CD14-positive monocyte (primary cell): ENCODE data around the gene CRYGA. TPM values are rescaled to one million over a fixed set of nuclear protein-coding genes. Genes with fewer than 3 reads are reported as not detected.
"Not testable (repeated sequence)": the region's sequence is repeated elsewhere in the genome, so short reads cannot be mapped to it uniquely, and the experiment has no call there.

ENCODE experiments used
- DNase-seq, 3 donors: peaks; one replicate each; pipeline ENCODE4 v3.0.0-alpha.2; 2011 to 2022
- H2AFZ ChIP-seq: 2 replicates; pipeline ENCODE4 v1.6.0; 2012; ENCODE audit warnings: mild to moderate bottlenecking, low read depth, low read length, inconsistent platforms; ENCODE audit not compliant: insufficient read depth, poor library complexity, severe bottlenecking
- H3K27ac ChIP-seq, 2 donors: 1 replicate in 1 of 2; 2 replicates in 1 of 2; pipeline ENCODE4 v1.5.1; 2012 to 2013; ENCODE audit warnings: low read length in 2 of 2, control low read depth in 1 of 2, inconsistent platforms in 1 of 2, low read depth in 1 of 2, mild to moderate bottlenecking in 1 of 2
- H3K27me3 ChIP-seq, 2 donors: one replicate each; pipeline versions ENCODE4 v1.6.0 to v1.6.1; 2011 to 2013; ENCODE audit warnings: low read length in 2 of 2; ENCODE audit not compliant: control insufficient read depth in 2 of 2, insufficient read depth in 2 of 2
- H3K36me3 ChIP-seq, 2 donors: replicated peaks in 1 of 2; 1 replicate in 1 of 2; 2 replicates in 1 of 2; pipeline versions ENCODE4 v1.5.1 to v1.6.1; 2012 to 2013; ENCODE audit warnings: low read length in 2 of 2, control low read depth in 1 of 2, inconsistent platforms in 1 of 2, mild to moderate bottlenecking in 1 of 2; ENCODE audit not compliant: insufficient read depth in 2 of 2, control insufficient read depth in 1 of 2
- H3K4me1 ChIP-seq, 2 donors: 1 replicate in 1 of 2; 2 replicates in 1 of 2; pipeline versions ENCODE4 v1.5.1 to v1.6.1; 2012 to 2013; ENCODE audit warnings: low read length in 2 of 2, control low read depth in 1 of 2, inconsistent platforms in 1 of 2, mild to moderate bottlenecking in 1 of 2, moderate library complexity in 1 of 2; ENCODE audit not compliant: insufficient read depth in 2 of 2, control insufficient read depth in 1 of 2
- H3K4me2 ChIP-seq: replicated peaks from 2 replicates; pipeline ENCODE3; 2012; ENCODE audit warnings: low read length, moderate library complexity, mild to moderate bottlenecking; ENCODE audit not compliant: poor library complexity, severe bottlenecking; ENCODE audit errors: extremely low read depth
- H3K4me3 ChIP-seq, 3 experiments: fragments of 200-600 bp in 1 of 3; sonication (generic) in 1 of 3; replicated peaks in 1 of 3; 1 replicate in 2 of 3; 2 replicates in 1 of 3; pipeline ENCODE4 v1.5.1; 2011 to 2013; ENCODE audit warnings: low read length in 3 of 3, mild to moderate bottlenecking in 3 of 3, control low read depth in 2 of 3, low read depth in 2 of 3, inconsistent platforms in 1 of 3, moderate library complexity in 1 of 3
- H3K79me2 ChIP-seq: 2 replicates; pipeline ENCODE4 v1.6.0; 2012; ENCODE audit warnings: mild to moderate bottlenecking, control low read depth, inconsistent platforms, low read length, moderate library complexity; ENCODE audit not compliant: insufficient read depth
- H3K9ac ChIP-seq: 2 replicates; pipeline ENCODE4 v1.6.0; 2017; ENCODE audit warnings: low read length, mild to moderate bottlenecking; ENCODE audit not compliant: insufficient read depth, poor library complexity, severe bottlenecking
- H3K9me3 ChIP-seq, 2 donors: replicated peaks in 1 of 2; 1 replicate in 1 of 2; 2 replicates in 1 of 2; pipeline versions ENCODE4 v1.5.1 to v1.6.1; 2012 to 2013; ENCODE audit warnings: low read length in 2 of 2, control low read depth in 1 of 2; ENCODE audit not compliant: control insufficient read depth in 1 of 2, insufficient read depth in 1 of 2
- H4K20me1 ChIP-seq: 2 replicates; pipeline ENCODE4 v1.6.0; 2012; ENCODE audit warnings: mild to moderate bottlenecking, low read length, control low read depth, moderate library complexity; ENCODE audit not compliant: insufficient read depth
- H3K27ac Mint-ChIP-seq, 7 donors: one replicate each; pipeline ENCODE4 v1.8.0; 2020; ENCODE audit warnings: mild to moderate bottlenecking in 7 of 7, mixed read lengths in 7 of 7, moderate library complexity in 6 of 7, inconsistent platforms in 2 of 7
- H3K27me3 Mint-ChIP-seq, 3 donors: one replicate each; pipeline ENCODE4 v1.8.0; 2021 to 2022; ENCODE audit warnings: low read depth in 3 of 3, mild to moderate bottlenecking in 3 of 3, mixed read lengths in 3 of 3, moderate library complexity in 3 of 3, inconsistent platforms in 1 of 3
- H3K36me3 Mint-ChIP-seq, 2 donors: one replicate each; pipeline ENCODE4 v1.8.0; 2020; ENCODE audit warnings: mixed read lengths in 2 of 2, inconsistent platforms in 1 of 2, mild to moderate bottlenecking in 1 of 2
- H3K4me1 Mint-ChIP-seq: one replicate; pipeline ENCODE4 v1.8.0; 2020; ENCODE audit warnings: mild to moderate bottlenecking, mixed read lengths
- H3K4me3 Mint-ChIP-seq, 2 donors: one replicate each; pipeline ENCODE4 v1.8.0; 2020; ENCODE audit warnings: mild to moderate bottlenecking in 2 of 2, mixed read lengths in 2 of 2, moderate library complexity in 1 of 2
- H3K9me3 Mint-ChIP-seq, 7 donors: one replicate each; pipeline ENCODE4 v1.8.0; 2020 to 2022; ENCODE audit warnings: mixed read lengths in 7 of 7, mild to moderate bottlenecking in 6 of 7, moderate library complexity in 6 of 7, inconsistent platforms in 2 of 7
- WGBS: methylation state at CpG from one replicate; pipeline ENCODE4 v1.1.5; 2013; ENCODE audit warnings: missing lambda C conversion rate; ENCODE audit not compliant: insufficient coverage; 5-methylcytosine and 5-hydroxymethylcytosine counted together
- intact Hi-C, 2 donors: fragments of 100-400 bp; cut with micrococcal nuclease; formaldehyde crosslinking; loops; one replicate each; pipeline versions ENCODE4 v1.15.0 to v1.15.1; 2023
- polyA plus RNA-seq, 3 donors: library from polyadenylated mRNA; depleted of rRNA in 1 of 3; unstranded in 2 of 3; stranded (reverse) in 1 of 3; fragments of 300-500 nt in 2 of 3; fragments of >200 nt in 1 of 3; fragmentation: Illumina TruSeq in 2 of 3; gene quantifications; 1 replicate in 2 of 3; 2 replicates in 1 of 3; pipeline ENCODE4 v1.2.3, GENCODE V29; 2012 to 2021
- TF ChIP-seq, protein P1 (sequence below): fragments of 200-600 bp; IDR thresholded peaks from one replicate; pipeline ENCODE4 v1.8.0; 2022; ENCODE audit warnings: antibody characterized with exemption, mild to moderate bottlenecking

The CRYGA gene
- polyA plus RNA-seq, 3 donors, result not detected

DNA sequence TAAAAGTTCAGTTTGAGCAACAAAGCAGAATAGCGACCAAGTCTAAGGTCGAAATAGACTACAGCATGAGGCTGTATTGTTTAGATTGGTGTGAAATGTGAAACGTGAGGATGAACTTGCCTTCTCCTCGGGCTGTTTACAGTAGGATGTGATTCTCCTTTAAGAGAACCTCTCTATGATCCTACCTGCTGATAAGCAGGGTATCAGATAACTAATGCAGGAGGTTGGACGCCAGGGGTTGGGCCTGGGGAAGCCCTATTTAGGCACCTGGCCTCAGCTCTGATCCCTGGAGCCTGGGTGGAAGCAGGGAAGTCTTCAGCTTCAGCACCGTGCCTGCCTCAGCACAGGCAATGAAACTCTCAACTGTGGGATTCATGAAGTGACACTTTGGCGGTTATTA is 50.4 kb downstream of the CRYGA start:
- Histone ChIP-seq H3K79me2 (no peaks in the 10 kb centered on the region), H3K4me1 (no peaks in the 10 kb centered on the region), H3K4me2 (no peak overlapping the region), H3K27me3 (no peaks in the 10 kb centered on the region), H3K9ac (no peak overlapping the region), H3K9me3 (no peaks in the 10 kb centered on the region), H2AFZ (no peak overlapping the region), H3K36me3 (no peaks in the 10 kb centered on the region), H3K27ac (no peak overlapping the region), H4K20me1 (no peaks in the 10 kb centered on the region), H3K4me3 (no peak overlapping the region)
- peaks cover 6% of the 10 kb centered on the region for H3K4me1 Mint-ChIP-seq
- no peaks in the 10 kb centered on the region for H3K9me3 Mint-ChIP-seq
- TF ChIP-seq, protein P1, sequence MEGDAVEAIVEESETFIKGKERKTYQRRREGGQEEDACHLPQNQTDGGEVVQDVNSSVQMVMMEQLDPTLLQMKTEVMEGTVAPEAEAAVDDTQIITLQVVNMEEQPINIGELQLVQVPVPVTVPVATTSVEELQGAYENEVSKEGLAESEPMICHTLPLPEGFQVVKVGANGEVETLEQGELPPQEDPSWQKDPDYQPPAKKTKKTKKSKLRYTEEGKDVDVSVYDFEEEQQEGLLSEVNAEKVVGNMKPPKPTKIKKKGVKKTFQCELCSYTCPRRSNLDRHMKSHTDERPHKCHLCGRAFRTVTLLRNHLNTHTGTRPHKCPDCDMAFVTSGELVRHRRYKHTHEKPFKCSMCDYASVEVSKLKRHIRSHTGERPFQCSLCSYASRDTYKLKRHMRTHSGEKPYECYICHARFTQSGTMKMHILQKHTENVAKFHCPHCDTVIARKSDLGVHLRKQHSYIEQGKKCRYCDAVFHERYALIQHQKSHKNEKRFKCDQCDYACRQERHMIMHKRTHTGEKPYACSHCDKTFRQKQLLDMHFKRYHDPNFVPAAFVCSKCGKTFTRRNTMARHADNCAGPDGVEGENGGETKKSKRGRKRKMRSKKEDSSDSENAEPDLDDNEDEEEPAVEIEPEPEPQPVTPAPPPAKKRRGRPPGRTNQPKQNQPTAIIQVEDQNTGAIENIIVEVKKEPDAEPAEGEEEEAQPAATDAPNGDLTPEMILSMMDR, result no peak
- 93% methylated on average over 3 of the region's 7 CpGs for WGBS
- intact Hi-C loops, result no loop called here
- H3K4me3 Mint-ChIP-seq, result no peak overlapping the region
- no peak for DNase-seq
- H3K36me3 Mint-ChIP-seq, result no peaks in the 10 kb centered on the region
- peaks cover 2 to 5% (median 4%) of the 10 kb centered on the region in 3 donors for H3K27me3 Mint-ChIP-seq
- H3K27ac Mint-ChIP-seq, result no peak overlapping the region

DNA sequence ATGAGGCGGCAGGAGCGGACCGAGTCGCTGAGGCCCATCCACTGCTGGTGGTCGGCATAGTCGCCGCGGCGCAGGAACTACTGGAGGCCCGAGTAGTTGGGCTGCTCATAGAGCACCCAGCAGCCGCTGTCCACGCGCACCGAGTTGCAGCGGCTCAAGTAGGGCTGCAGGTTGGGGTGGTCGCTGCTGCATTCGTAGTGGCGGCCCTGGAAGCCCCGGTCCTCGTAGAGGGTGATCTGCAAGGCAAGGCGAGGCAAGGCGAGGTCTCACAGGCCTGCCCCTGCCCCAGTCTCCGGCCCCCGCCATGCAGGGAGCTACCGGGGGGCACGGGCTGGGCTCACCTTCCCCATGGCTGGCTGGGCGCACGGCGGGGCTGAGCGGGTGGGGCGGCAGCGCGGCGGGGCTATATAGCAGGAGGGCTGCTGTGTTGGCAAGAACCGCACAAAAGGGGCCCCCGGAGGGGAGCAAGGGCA is 51.1 kb downstream of the CRYGA start:
- H3K36me3 ChIP-seq, H3K27me3 ChIP-seq, H3K9me3 Mint-ChIP-seq, H3K36me3 Mint-ChIP-seq, H3K27ac Mint-ChIP-seq, H3K9ac ChIP-seq, H3K4me1 ChIP-seq, DNase-seq, intact Hi-C loops, H3K4me3 Mint-ChIP-seq, H3K27ac ChIP-seq, H3K4me3 ChIP-seq, H3K4me1 Mint-ChIP-seq, H3K27me3 Mint-ChIP-seq, H3K9me3 ChIP-seq, H2AFZ ChIP-seq, H4K20me1 ChIP-seq, H3K79me2 ChIP-seq: not testable (repeated sequence)
- H3K4me2 ChIP-seq, result peak overlapping the region; percentile 19
- WGBS, result 81% methylated on average over 22 of the region's 36 CpGs

Other genes with a start within 250 kb of the CRYGA start
- 1 to 10 TPM; 3.0 to 8.0 (median 3.0) TPM for gene PLEKHM3, start 138.1 kb downstream of the CRYGA start, polyA plus RNA-seq
- not detected for gene CRYGD, start 39.1 kb downstream of the CRYGA start, polyA plus RNA-seq
- gene CRYGC, start 33.8 kb downstream of the CRYGA start, polyA plus RNA-seq, result not detected
- not detected for gene CRYGB, start 17.4 kb downstream of the CRYGA start, polyA plus RNA-seq
- gene C2orf80, start 26.4 kb upstream of the CRYGA start, polyA plus RNA-seq, result not detected
- 100 to 1,000 TPM in 2 of 3 donors, 10 to 100 TPM in 1; 33.6 to 120 (median 115) TPM for gene IDH1, start 91.5 kb upstream of the CRYGA start, polyA plus RNA-seq
- 10 to 100 TPM in 1 of 3 donors, 1 to 10 TPM in 2; 3.5 to 17.6 (median 6.2) TPM for gene PIKFYVE, start 102.7 kb upstream of the CRYGA start, polyA plus RNA-seq
- gene PTH2R, start 243.2 kb upstream of the CRYGA start, polyA plus RNA-seq, result under 1 TPM; 0.07 to 0.12 (median 0.11) TPM